Measurements from ENCODE around the gene EMC10. TPM values are rescaled to one million over a fixed set of nuclear protein-coding genes. Genes with fewer than 3 reads are reported as not detected.

EMC10 gene
- total RNA-seq, 2 experiments from 2014 or later, result 28.7 to 31.2 TPM

DNA sequence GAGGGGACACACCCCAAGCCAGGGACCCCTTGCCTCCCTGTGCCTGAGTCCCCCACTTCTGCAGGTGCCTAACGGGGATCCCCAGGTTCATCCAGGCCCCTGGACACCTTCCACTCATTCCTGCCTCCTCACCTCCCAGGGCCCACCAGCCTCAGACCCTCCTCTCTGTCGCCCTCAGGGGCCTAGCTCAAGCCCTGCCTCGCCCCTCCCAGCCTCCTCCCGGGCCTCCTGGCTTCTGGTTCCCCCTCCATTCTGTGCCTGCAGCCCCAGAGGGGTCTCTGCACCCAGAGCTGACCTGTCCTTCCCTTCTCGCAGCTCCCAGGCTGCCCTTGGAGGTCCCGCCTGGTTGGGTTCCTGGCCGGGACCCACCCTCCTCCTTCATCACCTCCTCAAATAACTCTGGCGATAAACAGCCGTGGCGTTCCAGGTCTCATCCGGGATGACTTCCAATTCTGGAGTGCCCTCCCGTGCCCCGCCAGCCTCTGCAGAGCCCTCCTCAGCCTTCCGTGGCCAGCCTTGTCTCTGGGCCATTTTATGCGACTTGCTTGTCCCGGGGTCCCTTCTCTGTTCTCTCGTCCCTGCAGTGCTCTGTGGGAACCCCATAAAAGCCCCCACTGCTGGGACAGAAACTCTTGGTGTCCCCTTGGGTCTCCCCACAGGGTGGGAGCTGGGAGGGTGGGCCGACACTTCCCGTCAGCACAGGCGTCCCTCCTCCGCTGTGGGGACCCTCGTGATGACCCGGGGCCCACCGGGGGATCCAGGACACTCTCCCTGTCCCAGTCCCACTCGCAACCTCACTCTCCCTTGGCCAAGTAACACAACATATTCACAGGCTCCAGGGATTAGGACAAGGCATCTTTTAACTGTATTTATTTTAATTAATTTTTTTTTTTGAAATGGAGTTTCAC lies 25.5 kb downstream of the EMC10 start:
- H3K9me3 Mint-ChIP-seq, result no peaks in the 10 kb centered on the region
- TF ChIP-seq, protein P1, sequence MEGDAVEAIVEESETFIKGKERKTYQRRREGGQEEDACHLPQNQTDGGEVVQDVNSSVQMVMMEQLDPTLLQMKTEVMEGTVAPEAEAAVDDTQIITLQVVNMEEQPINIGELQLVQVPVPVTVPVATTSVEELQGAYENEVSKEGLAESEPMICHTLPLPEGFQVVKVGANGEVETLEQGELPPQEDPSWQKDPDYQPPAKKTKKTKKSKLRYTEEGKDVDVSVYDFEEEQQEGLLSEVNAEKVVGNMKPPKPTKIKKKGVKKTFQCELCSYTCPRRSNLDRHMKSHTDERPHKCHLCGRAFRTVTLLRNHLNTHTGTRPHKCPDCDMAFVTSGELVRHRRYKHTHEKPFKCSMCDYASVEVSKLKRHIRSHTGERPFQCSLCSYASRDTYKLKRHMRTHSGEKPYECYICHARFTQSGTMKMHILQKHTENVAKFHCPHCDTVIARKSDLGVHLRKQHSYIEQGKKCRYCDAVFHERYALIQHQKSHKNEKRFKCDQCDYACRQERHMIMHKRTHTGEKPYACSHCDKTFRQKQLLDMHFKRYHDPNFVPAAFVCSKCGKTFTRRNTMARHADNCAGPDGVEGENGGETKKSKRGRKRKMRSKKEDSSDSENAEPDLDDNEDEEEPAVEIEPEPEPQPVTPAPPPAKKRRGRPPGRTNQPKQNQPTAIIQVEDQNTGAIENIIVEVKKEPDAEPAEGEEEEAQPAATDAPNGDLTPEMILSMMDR (IDR thresholded peaks at IDR 0.05), result no peak
- no peaks in the 10 kb centered on the region for H3K4me1 Mint-ChIP-seq (ENCODE audit: low read depth)
- DNase-seq (no peak), ATAC-seq (no peak)
- H3K27me3 Mint-ChIP-seq, result no peaks in the 10 kb centered on the region
- peaks cover 3% of the 10 kb centered on the region for H3K36me3 Mint-ChIP-seq (ENCODE audit: low read depth)
- ChIA-PET CTCF (interaction anchor here (1.0 kb wide), 2 partner anchors 16 to 54 kb away, joined by 3 to 4 read pairs; no protein-coding TSS in a partner anchor), POLR2A (interaction anchor here (0.9 to 1.3 kb wide), 2 partner anchors 9 to 10 kb away, joined by 3 to 4 read pairs; partner anchors contain the start of gene JOSD2)
- no peak overlapping the region for H3K27ac Mint-ChIP-seq
- intact Hi-C loops (cut with micrococcal nuclease), result no loop called here
- H3K4me3 Mint-ChIP-seq, result no peak overlapping the region

DNA sequence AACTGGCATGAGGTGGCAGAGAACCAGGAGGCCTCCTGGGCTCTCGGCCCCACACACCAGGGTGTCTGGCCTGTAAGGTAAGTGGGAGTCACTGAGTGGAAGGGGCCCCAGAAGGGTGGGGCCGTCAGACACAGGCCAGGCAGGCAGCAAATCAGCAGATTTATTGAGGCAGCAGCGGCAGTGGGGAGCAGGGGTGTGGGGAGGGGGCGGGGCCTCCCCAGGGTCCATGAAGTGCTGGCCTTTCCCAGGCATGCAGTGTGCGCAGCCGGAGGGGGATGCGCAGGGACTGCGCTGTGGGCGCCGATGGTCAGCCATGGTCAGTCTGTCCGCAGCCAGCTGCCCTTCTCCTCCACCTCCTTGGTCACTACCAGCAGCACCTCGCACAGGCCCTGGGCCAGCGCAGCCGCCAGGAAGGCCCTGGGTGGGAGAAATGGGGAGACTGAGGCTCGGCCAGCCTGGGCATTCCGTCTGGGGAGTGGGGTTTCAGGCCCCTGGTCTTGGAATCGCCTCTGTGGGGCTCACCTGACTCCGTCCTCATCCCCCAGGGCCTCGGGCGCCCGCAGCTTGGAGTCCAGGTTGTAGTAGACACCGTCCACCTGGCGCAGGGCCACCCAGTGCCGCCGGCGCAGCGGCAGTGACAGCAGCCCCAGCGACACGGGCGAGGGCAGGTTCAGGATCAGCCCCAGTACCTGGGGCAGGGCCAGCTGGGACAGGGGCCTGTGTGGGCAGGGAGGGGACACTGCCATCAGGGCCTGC lies 29.7 kb downstream of the EMC10 start:
- H3K36me3 Mint-ChIP-seq (ENCODE audit: low read depth), result peaks cover 3% of the 10 kb centered on the region
- ATAC-seq, result no peak
- no peaks in the 10 kb centered on the region for H3K27me3 Mint-ChIP-seq
- POLR2A ChIA-PET, result no interaction called here
- H3K4me1 Mint-ChIP-seq (ENCODE audit: low read depth), result peaks cover 4% of the 10 kb centered on the region
- no peak overlapping the region for H3K4me3 Mint-ChIP-seq
- H3K9me3 Mint-ChIP-seq, result no peaks in the 10 kb centered on the region
- intact Hi-C loops (cut with micrococcal nuclease), result no loop called here
- no peak for DNase-seq
- CTCF ChIA-PET, result no interaction called here
- H3K27ac Mint-ChIP-seq, result no peak overlapping the region
- TF ChIP-seq, protein P1 (IDR thresholded peaks at IDR 0.05), result no peak

DNA sequence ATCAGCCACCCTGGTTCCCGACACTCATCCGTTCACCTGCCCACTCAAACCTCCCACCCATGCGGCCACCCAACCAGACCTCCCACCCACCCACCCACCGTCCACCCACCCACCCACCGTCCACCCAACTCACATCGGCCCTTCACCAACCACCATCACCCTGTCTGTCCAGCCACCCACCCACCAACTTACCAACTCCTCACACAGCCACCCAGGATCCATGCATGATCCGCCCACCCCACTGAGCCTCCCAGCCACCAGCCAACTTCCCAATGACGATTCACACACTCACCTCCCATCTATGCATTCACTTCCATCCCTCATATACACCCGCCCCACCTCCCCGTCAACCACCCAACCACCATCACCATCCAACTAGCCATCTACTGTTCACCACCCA lies 30.4 kb downstream of the EMC10 start:
- Mint-ChIP-seq H3K9me3 (no peaks in the 10 kb centered on the region), H3K4me1 (ENCODE audit: low read depth) (peaks cover 9% of the 10 kb centered on the region), H3K4me3 (no peak overlapping the region), H3K36me3 (ENCODE audit: low read depth) (peaks cover 3% of the 10 kb centered on the region), H3K27me3 (no peaks in the 10 kb centered on the region), H3K27ac (no peak overlapping the region)
- POLR2A ChIA-PET, result no interaction called here
- CTCF ChIA-PET, result no interaction called here
- intact Hi-C loops (cut with micrococcal nuclease), result no loop called here
- TF ChIP-seq, protein P1 (IDR thresholded peaks at IDR 0.05), result no peak
- DNase-seq (no peak), ATAC-seq (no peak)

DNA sequence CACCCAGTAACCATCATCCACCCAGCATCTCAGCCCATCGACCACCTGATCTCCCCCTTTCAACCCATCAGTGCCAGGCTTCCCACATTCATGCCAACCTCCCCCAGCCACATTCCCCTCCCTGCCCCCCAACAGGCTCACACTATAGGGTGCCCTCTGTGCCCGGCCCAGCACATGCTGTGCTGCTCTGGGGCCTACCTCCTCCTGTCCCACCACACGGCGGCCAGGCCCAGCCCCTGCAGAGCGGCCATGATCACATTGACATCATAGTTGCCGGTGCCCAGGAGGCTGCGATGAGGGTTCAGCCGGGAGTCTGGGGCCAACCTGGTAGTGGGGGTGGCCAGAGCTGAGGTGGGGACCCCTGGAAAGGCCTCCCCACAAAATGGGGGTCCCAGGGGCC lies 31.1 kb downstream of the EMC10 start:
- no peak for DNase-seq
- POLR2A ChIA-PET, result no interaction called here
- intact Hi-C loops (cut with micrococcal nuclease), result no loop called here
- TF ChIP-seq, protein P1 (IDR thresholded peaks at IDR 0.05), result no peak
- CTCF ChIA-PET, result no interaction called here
- peaks cover 3% of the 10 kb centered on the region for H3K36me3 Mint-ChIP-seq (ENCODE audit: low read depth)
- H3K27me3 Mint-ChIP-seq, result no peaks in the 10 kb centered on the region
- no peak for ATAC-seq
- H3K27ac Mint-ChIP-seq, result no peak overlapping the region
- H3K4me1 Mint-ChIP-seq (ENCODE audit: low read depth), result peaks cover 11% of the 10 kb centered on the region
- no peak overlapping the region for H3K4me3 Mint-ChIP-seq
- H3K9me3 Mint-ChIP-seq, result no peaks in the 10 kb centered on the region

DNA sequence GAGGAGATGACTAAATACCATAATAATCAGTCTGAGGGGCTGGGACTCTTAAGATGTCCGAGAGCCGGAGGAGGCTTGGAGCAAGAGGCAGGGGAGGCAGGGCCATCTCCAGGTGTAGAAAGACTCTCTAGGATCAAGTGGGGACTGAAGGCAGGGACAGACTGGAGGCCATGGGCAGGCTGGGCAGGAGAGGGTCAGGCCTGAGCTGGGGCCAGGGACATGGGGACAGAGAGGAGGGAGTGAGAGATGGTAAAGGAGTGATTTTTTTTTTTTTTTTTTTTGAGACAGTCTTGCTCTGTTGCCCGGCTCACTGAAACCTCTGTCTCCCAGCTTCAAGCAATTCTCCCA lies 32.5 kb downstream of the EMC10 start:
- peak overlapping the region; percentile 56 for H3K27ac Mint-ChIP-seq
- peaks cover 11% of the 10 kb centered on the region for H3K4me1 Mint-ChIP-seq (ENCODE audit: low read depth)
- ChIA-PET CTCF (interaction anchor here (0.8 kb wide), 1 partner anchor 9 kb away, joined by 3 read pairs; no protein-coding TSS in a partner anchor), POLR2A (no interaction called here)
- TF ChIP-seq, protein P1 (IDR thresholded peaks at IDR 0.05), result no peak
- intact Hi-C loops (cut with micrococcal nuclease), result no loop called here
- DNase-seq (no peak), ATAC-seq (no peak)
- H3K4me3 Mint-ChIP-seq, result no peak overlapping the region
- H3K9me3 Mint-ChIP-seq, result no peaks in the 10 kb centered on the region
- no peaks in the 10 kb centered on the region for H3K27me3 Mint-ChIP-seq
- H3K36me3 Mint-ChIP-seq (ENCODE audit: low read depth), result peaks cover 3% of the 10 kb centered on the region
